NCI-H2081 treated with DMSO at 0.1 percent for 48 hours (cell line): Measurements from ENCODE around the gene FBXO27.
"Not testable (repeated sequence)": the region's sequence is repeated elsewhere in the genome, so short reads cannot be mapped to it uniquely, and the experiment has no call there.

Experiments
- DNase-seq: peaks from one replicate; lab custom pipeline; 2025; lab: John Stamatoyannopoulos, UW

Gene FBXO27

DNA sequence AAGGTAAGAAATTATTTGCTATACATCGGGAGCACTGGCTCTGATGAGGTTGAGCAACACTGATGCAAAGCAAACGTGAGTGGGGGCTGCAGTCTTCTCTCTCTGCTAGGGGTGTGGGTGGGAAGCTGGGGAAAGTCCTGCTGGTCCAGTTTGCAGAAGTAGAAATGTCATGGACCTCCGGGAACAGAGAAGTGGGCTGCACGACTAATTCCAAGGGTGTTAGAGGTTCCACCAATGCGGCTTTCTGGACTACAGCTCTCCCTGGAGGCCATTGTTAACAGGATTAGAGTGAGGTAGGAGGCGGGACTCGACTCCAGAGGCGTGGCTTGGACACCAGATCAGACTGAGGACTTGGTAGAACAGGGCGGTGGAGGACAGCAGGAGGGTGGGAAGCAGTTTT is 5.7 kb upstream of the FBXO27 start:
- no peak for DNase-seq

DNA sequence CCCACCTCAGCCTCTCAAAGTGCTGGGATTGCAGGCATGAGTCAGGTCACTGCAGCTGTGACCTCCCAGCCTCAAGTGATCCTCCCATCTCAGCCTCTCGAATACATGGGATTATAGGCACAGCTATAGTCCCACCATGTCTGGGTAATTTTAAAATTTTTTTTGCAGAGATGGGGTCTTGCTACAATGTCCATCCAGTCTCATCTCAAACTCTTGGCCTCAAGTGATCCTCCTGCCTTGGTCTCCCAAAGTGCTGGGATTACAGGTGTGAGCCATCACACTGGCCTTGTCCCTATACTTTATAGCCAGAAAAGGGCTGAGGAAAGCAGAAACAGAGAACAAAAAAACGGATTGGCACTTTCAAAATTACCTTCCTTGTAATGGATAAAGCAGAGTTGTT is 4.8 kb upstream of the FBXO27 start:
- DNase-seq = no peak

DNA sequence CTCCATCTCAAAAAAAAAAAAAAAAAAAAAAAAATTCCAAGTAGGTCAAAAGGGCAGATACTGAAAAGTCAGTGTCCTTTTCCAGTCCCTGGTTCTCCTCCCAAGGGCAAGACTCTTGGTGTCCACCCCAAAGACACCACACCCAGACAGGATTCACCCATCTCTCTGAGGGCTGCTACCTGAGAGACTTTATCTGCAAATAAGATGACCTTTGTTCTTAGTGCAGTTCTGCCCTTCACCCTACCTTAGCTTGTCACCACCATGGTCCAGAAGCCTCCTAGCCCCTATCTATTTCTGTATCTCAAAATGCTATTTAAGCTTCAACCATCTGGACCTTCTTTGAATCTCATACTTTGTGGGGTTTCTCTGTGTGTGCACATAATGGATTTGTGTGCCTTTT is 4.2 kb upstream of the FBXO27 start:
- DNase-seq = no peak

DNA sequence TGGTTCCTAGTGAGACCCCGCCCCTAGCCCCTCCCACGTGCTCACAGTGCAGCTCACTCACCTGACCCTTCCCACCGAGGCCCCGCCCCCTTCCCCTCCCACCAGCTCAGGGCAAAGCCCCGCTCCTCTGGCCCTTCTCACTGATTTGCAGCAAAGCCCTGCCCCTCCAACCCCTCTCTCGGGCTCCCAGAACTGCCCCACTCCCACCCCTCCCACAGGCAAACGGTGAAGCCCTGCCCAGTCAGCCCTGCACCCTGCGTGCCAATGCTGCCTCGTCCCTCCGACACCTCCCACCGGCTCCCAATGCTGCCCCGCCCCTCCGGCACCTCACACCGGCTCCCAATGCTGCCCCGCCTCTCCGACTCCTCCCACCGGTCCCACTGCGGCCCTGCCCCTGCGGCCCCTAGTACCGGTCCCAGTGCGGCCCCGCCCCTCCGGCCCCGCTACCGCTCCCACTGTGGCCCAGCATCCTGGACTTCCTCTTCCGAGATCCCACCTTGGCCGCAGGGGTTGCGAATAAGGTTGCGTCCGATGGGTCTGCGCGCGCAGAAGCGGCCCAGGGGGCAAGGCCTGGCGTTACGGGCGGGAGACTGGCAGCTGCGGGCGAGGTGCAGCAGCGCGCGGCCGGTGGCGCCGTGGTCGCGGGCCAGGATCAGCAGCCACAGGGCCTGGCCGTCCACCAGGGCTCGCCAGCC is 834 bp downstream of the FBXO27 start:
- DNase-seq = no peak

DNA sequence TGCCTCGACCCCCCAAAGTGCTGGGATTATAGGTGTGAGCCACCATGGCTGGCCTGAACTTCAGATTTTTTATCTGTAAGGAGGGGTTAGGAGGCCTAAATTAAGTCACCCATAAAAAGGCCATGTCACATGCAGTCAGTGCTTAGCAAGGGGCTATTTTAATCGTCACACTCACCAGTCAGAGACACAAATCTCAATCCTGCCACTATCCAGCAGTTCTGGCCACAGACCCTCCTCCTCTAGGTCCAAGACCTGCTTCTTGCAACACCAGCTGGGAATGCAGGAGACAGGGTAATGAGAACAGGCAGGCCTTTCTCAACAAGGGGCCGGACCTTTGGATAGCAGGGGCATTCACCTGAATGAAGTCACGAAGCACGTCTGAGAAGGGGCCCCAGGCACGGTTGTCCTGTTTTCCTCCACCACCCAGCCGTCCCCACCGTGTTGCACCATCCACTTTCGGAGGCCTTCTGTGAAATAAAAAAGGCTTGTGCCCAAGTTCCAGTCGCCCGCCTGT is 1.4 kb downstream of the FBXO27 start:
- no peak for DNase-seq

DNA sequence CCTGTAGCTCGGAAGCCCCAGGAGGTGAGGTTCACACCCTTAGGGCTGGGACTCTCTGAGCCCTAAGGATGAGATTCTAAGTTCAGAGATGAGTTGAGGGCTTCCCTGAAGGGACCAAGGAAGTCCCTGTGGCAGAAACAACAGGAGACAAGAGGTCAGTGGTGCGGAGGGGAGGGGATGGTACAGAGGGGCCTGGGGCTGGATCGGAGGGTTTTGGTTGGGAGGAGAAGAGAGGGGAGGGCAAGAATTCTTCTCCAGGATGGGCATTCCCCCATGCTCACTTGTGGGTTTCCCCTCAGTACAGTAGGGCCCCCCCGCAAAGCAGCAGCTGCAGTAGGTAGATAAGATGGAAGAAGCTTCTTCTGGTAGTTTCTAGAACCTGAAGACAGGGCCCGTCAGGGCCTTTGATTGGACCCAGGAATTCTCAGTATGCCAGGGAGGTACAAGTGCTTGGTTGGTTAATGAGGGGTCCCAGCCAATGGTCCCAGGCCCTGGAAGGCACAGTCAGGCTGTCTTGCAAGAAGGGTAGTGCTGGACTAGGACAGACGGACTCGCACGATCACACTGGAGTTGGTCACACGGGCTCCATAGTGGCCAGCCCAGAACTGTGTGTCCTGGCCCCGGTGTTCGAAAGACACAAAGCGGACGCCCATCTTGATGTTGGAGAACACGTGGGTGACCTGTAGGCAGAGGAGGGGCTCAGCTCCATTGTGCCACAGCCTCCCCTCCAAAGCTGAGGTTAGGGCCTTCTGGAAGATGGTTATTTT is 7.3 kb downstream of the FBXO27 start:
- no peak for DNase-seq

DNA sequence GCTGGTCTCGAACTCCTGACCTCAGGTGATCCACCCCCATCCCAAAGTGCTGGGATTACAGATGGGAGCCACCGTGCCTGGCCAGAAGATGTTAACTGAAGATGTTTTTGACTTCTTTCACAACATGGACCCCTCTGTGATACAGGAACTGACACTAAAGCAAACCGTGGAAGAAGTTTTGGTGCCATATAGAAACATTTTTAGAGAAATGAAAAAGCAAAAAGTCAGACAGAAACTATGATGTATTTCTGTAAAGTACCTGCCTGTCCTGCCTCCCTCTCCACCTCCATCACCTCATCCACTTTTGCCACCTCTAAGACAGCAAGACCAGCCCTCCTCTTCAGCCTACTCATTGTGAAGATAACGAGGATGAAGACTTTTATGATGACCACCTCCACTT is 11.3 kb downstream of the FBXO27 start:
- DNase-seq = no peak

DNA sequence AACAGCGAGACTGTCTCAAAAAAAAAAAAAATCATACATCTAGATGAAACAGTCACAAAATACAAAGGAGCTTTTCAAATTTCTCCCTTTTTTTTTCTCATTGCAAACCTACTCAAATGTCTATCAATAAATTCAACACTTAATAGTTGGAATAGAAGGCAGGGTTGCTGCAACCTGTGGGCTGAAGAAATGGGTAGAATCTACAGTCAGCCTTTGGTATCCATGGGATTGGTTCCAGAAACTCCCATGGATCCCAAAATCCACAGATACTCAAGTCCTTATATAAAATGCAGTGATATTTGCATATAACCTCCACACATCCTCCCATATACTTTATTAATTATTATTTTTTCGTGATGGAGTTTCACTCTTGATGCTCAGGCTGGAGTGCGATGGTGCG is 14.7 kb downstream of the FBXO27 start:
- no peak for DNase-seq

DNA sequence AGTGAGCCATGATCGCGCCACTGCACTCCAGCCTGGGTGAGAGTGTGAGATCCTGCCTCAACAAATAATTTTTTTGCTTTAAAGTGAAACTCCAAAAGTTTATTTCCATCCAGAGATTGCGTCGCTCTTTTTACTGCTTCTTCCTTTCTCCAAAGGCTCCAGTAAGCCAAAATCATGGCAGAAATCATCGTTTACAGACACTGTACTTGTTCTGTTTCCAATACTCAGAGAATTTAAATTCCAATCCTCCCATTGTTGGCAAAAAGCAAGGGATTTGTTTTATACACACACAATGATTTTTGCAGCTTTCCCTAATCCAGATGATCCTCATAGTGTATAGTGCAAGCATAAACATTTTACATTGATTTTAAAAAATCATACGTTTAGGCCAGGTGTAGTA is 15.3 kb downstream of the FBXO27 start:
- DNase-seq = no peak

DNA sequence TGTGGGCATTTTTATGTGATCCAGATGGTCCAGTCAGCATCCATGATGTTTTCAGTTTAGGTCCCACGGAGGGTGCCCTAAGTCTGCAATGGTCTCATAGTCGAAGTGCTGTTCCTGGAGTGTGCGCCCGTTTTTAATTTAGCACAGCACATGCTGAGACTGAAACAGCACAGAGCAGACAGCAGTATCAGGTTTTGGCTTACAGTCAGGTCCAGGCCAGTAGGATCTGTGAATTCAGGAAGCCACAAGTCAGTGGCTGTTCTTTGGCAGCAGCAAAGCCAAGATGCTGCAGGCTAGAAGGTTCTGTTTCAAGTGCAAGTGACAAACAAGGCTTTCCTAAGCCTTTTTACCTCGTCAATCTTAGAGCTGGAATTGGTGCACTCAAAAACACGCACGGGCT is 18.3 kb downstream of the FBXO27 start:
- DNase-seq = no peak

DNA sequence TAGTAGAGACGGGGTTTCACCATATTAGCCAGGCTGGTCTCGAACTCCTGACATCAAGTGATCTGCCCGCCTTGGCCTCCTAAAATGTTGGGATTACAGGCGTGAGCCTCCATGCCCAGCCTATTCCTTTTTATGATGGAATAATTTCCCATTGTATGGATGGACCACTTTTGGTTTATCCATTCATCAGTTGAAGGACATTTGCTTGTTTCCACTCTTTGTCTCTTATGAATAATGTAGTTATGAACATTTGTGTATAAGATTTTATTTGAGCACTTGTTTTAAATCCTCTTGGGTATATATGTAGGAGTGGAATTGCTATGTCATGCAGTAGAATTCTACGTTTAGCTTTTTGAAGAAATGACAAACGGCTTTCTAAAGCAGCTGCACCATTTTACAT is 23.3 kb downstream of the FBXO27 start:
- no peak for DNase-seq

DNA sequence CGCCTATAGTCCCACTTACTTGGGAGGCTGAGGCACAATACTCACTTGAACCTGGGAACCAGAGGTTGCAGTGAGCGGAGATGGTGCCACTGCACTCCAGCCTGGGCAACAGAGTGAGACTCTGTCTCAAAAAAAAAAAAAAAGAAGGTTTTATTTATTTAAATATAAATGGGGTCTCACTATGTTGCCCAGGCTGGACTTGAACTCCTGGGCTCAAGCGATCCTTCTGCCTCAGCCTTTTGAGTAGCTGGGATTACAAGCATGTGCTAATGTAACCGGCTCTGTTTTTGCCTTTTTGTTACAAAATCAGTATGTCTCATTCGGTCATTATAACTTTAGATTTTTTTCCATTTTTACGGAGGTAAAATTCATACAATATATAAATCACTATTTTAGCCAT is 24.2 kb downstream of the FBXO27 start:
- no peak for DNase-seq

DNA sequence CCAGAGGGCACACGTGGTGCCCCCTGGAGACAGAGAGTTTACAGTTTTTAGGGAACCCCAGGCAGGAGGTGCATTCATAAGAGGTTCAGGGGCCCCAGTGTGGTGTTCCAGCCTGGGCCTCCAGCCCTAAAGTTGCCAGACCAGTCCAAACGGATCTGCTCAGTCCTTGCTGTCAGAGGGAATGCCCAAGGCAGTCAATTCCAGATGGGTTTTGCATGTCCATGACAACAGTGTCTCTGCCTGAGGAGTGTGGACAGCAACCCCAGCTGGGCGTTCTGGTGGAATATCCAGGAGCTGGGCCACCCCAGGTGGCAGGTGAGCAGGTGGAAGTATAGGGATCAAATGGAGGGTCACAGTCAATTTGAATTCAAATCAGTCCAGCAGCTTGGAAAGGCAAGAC is 25.3 kb downstream of the FBXO27 start:
- no peak for DNase-seq

DNA sequence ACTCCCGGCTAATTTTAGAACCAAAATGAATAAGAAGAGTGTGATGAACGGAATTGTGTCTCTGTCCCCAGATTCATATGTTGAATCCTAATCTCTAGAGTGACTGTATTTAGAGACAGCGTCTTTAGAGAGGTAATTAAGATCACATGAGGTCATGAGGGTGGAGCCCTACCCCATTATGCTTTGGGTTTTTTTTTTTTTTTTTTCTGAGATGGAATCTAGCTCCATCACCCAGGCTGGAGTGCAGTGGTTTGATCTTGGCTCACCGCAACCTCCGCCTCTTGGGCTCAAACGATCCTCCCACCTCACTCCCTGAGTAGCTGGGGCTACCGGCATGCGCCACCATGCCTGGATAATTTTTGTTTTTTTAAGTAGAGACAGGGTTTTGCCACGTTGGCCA is 27.9 kb downstream of the FBXO27 start:
- no peak for DNase-seq

DNA sequence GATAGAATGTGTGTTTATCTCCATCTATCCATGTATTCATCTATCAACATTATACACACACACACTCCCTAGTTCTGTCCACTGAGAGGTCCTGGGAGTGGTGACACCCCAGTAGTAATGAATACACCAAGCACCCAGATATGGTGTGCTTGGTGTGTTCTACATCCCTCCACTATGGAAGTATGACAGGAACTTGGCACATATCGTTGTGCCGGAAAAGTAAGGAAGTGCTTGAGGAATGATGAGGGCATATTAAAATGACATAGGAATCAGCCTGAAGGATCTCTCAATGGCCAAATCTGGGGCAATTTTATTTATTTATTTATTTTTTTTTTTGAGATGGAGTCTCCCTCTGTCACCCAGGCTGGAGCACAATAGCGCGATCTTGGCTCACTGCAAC is 28.6 kb downstream of the FBXO27 start:
- DNase-seq = no peak

DNA sequence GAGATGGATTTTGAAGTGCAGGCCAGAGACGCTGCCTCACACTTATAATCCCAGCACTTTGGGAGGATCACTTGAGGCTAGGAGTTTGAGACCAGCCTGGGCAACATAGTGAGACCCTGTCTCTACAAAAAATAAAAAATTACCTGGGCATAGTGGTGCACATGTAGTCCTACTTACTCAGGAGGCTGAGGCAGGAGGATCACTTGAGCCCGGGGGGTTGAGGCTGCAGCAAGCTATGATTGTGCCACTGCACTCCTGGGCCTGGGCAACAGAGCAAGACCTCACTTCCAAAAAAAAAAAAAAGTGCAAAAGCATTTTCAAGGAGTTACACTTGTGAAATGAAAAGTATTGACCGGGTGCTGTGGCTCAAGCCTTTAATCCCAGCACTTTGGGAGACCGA is 29.2 kb downstream of the FBXO27 start:
- DNase-seq = no peak

DNA sequence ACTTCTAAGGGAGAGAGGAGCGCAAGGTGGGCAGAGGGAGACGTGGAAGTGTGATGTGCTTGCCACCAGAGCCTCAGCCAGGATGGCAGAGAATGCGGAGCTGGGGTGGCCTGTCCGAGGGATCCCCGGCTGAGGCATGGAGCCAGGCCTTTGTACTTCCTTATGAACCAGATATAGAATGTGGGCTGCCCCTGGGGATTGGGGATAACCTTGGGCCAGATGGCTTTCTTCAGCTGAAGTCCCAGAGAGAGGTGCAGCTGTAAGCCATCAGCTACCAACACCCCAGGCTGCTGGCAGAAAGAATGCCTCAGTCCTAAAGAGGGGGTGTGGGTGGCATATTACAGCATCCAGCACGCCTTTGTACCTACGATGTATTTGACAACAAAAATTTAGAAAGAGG is 31.3 kb downstream of the FBXO27 start:
- DNase-seq = no peak

DNA sequence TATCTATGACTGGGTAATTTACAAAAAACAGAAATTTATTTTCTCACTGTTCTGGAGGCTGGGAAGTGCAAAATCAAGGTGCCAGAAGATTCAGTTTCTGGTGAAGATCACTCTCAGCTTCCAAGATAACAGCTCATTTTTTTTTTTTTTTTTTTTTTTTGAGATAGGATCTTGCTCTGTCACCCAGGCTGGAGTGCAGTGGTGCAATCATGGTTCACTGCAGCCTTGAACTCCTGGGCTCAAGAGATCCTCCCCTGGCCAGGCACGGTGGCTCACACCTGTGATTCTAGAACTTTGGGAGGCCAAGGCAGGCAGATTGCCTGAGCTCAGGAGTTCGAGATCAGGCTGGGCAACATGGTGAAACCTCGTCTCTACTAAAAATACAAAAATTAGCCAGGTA is 34.8 kb downstream of the FBXO27 start:
- not testable (repeated sequence) for DNase-seq

DNA sequence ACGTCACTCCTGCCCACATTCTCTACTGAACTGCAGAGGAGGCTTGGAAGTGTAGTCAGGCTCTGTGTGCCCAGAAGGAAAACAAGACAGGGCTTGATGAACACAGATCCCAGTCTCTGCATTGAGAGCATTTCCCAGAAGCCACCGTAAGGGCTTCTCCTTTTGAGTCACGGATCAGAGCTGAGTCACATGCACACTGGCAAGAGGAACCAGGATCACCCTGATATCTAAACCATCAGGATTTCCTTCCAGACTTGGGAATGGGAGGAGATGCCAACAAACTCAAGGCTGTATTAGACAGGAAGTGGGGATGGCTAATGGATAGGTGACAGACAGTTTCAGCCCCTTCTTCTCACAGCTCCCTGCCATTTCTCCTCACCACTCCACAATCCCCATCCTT is 39.1 kb downstream of the FBXO27 start:
- DNase-seq = no peak

DNA sequence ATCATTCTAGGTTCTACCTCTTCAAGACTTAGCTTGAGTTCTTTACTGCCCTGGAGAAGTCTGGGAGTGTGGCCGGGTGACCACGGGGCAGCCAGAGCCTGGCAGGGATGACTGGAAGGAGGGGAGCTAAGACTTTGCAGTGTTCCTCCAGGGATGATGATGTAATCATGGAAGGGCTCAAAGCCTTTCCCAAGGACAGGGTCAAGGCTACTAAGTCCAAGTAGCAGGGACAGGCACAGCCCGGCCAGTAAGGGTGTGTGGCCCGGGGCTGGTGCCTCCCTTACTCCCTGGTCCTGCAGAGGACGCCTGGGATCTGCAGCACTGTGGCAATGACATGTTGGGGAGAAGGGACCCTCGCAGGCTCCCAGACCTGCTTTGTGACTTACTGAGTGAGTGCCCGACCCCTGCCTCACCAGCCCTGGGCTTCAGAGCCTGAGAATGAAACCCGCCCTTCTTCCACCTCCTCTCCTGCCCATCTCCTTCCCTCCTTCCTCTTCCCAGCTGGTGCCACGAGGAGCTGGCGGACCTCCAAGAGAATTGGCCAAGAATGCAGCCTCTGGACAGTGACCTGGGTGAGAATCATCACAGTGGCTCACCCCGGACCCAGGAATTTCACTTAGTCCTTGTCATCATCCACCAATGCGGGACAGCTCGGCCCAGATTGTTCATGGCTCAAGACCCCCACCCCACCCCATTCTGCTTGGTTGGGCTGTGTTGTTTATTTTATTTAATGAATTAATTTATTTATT is 41.2 kb downstream of the FBXO27 start:
- no peak for DNase-seq

DNA sequence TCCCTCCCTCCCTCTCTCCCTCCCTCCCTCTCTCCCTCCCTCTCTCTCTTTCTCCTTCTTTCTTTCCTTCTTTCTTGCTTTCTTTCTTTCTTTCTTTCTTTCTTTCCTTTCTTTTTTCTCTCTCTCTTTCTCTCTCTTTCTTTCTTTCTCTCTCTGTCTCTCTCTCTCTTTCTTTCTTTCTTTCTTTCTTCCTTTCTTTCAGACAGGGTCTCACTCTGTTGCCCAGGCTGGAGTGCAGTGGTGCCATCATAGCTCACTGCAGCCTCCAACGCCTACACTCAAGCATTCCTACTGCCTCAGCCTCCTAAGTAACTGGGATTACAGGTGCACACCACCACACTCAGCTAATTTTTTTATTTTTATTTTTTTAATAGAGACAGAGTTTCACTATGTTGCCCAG is 42.7 kb downstream of the FBXO27 start:
- DNase-seq = not testable (repeated sequence)

DNA sequence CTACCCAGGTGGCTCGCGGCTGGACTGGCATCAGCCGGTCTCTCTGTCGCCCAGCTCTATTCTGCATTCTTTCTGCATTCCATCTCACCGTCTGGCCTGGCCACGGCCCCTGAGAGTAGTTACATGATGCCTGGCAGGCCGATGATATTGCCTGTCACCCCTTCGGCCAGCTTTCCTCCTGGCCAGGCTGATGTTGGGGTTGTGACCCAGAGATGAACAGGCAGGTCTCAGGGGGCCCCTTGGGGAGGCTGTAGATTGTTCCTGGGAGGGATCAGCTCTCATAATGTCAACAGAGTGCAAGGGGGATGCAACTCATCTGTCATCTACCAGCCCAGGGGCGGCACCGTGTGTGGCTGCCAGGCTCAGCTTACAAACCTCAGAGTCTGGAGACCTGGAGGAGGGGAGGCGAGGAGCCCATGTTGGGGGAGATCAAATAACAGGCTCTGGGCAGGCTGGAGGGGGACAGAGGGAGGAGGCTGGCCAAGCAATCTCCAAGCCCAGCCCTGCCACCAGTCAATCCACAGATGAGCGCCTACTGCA is 43.2 kb downstream of the FBXO27 start:
- DNase-seq = no peak

DNA sequence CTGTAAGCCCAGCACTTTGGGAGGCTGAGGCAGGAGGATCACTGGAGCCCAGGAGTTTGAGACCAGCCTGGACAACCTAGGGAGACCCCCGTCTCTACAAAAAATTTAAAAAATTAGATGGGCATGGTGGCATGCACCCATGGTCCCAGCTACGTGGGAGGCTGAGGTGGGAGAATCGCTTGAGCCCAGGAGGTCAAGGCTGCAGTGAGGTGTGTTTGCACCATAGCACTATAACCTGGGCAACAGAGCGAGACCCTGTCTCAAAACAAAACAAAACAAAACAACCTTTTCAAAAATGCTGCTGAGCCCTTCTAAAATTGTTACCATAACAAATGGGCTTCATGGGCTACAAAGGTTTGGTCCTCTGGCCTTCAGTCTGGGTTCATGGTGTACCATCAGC is 43.7 kb downstream of the FBXO27 start:
- DNase-seq = not testable (repeated sequence)
